ENCODE results near the gene KXD1.
"Not testable (repeated sequence)": the region's sequence is repeated elsewhere in the genome, so short reads cannot be mapped to it uniquely, and the experiment has no call there.

Gene KXD1

GRCh38 chr19:18523841-18524240 is 33.8 kb upstream of the KXD1 start:
- H3K9me3 Mint-ChIP-seq = no peaks in the 10 kb centered on the region
- H3K27ac Mint-ChIP-seq = peak overlapping the region; percentile 67
- H3K36me3 Mint-ChIP-seq = peaks cover 33% of the 10 kb centered on the region
- peak overlapping the region; percentile 96 for H3K4me3 Mint-ChIP-seq
- ATAC-seq (no peak), DNase-seq (ENCODE audit: low spot score in 2 of 2) (no peak)
- H3K4me1 Mint-ChIP-seq = peaks cover 19% of the 10 kb centered on the region

GRCh38 chr19:18526316-18526715 is 31.4 kb upstream of the KXD1 start:
- Mint-ChIP-seq H3K36me3 (peaks cover 16% of the 10 kb centered on the region), H3K27ac (no peak overlapping the region), H3K4me1 (no peaks in the 10 kb centered on the region), H3K4me3 (no peak overlapping the region), H3K9me3 (no peaks in the 10 kb centered on the region)
- ATAC-seq = no peak
- no peak for DNase-seq (ENCODE audit: low spot score in 2 of 2)

- H3K4me3 Mint-ChIP-seq = no peak overlapping the region
- H3K27ac Mint-ChIP-seq = no peak overlapping the region
- no peaks in the 10 kb centered on the region for H3K4me1 Mint-ChIP-seq
- DNase-seq (ENCODE audit: low spot score in 2 of 2) (no peak), ATAC-seq (peak; percentile 29)
- no peaks in the 10 kb centered on the region for H3K9me3 Mint-ChIP-seq
- H3K36me3 Mint-ChIP-seq = peaks cover 42% of the 10 kb centered on the region
Measured at GRCh38 chr19:18529782-18530181, 27.9 kb upstream of the KXD1 start.

- H3K9me3 Mint-ChIP-seq = no peaks in the 10 kb centered on the region
- no peak overlapping the region for H3K4me3 Mint-ChIP-seq
- DNase-seq (ENCODE audit: low spot score in 2 of 2) (no peak), ATAC-seq (no peak)
- H3K36me3 Mint-ChIP-seq = peaks cover 59% of the 10 kb centered on the region
- H3K4me1 Mint-ChIP-seq = no peaks in the 10 kb centered on the region
- no peak overlapping the region for H3K27ac Mint-ChIP-seq
Measured at GRCh38 chr19:18531485-18531884, 26.2 kb upstream of the KXD1 start.

- ATAC-seq (no peak), DNase-seq (ENCODE audit: low spot score in 2 of 2) (no peak)
- H3K36me3 Mint-ChIP-seq = peaks cover 68% of the 10 kb centered on the region
- no peaks in the 10 kb centered on the region for H3K4me1 Mint-ChIP-seq
- no peaks in the 10 kb centered on the region for H3K9me3 Mint-ChIP-seq
- no peak overlapping the region for H3K4me3 Mint-ChIP-seq
- peak overlapping the region; percentile 17 for H3K27ac Mint-ChIP-seq
Measured at GRCh38 chr19:18532168-18532890, 25.3 kb upstream of the KXD1 start.

- Mint-ChIP-seq H3K4me3 (no peak overlapping the region), H3K9me3 (no peaks in the 10 kb centered on the region), H3K4me1 (no peaks in the 10 kb centered on the region), H3K36me3 (peaks cover 75% of the 10 kb centered on the region), H3K27ac (peak overlapping the region; percentile 17)
- no peak for DNase-seq (ENCODE audit: low spot score in 2 of 2)
- no peak for ATAC-seq
Measured at GRCh38 chr19:18533058-18533457, 24.6 kb upstream of the KXD1 start.

GRCh38 chr19:18536475-18536874 is 21.2 kb upstream of the KXD1 start:
- no peak overlapping the region for H3K4me3 Mint-ChIP-seq
- DNase-seq (ENCODE audit: low spot score in 2 of 2) = no peak
- no peak overlapping the region for H3K27ac Mint-ChIP-seq
- ATAC-seq = no peak
- peaks cover 8% of the 10 kb centered on the region for H3K4me1 Mint-ChIP-seq
- H3K36me3 Mint-ChIP-seq = peaks cover 99% of the 10 kb centered on the region
- H3K9me3 Mint-ChIP-seq = no peaks in the 10 kb centered on the region

- Mint-ChIP-seq H3K27ac (no peak overlapping the region), H3K36me3 (peaks cover 100% of the 10 kb centered on the region), H3K4me1 (peaks cover 18% of the 10 kb centered on the region), H3K4me3 (no peak overlapping the region), H3K9me3 (no peaks in the 10 kb centered on the region)
- DNase-seq (ENCODE audit: low spot score in 2 of 2) (no peak), ATAC-seq (no peak)
Measured at GRCh38 chr19:18537431-18537830, 20.2 kb upstream of the KXD1 start.

GRCh38 chr19:18538115-18538514 is 19.6 kb upstream of the KXD1 start:
- no peak for ATAC-seq
- Mint-ChIP-seq H3K4me3 (no peak overlapping the region), H3K27ac (no peak overlapping the region)

GRCh38 chr19:18539372-18539771 is 18.3 kb upstream of the KXD1 start:
- no peak for ATAC-seq
- no peak for DNase-seq (ENCODE audit: low spot score in 2 of 2)
- Mint-ChIP-seq H3K4me1 (peaks cover 29% of the 10 kb centered on the region), H3K36me3 (peaks cover 93% of the 10 kb centered on the region), H3K27ac (no peak overlapping the region), H3K9me3 (no peaks in the 10 kb centered on the region), H3K4me3 (no peak overlapping the region)

More at GRCh38 chr19:18538115-18538514, 19.6 kb upstream of the KXD1 start:
- H3K36me3 Mint-ChIP-seq = peaks cover 96% of the 10 kb centered on the region
- peaks cover 22% of the 10 kb centered on the region for H3K4me1 Mint-ChIP-seq
- no peak for DNase-seq (ENCODE audit: low spot score in 2 of 2)
- H3K9me3 Mint-ChIP-seq = no peaks in the 10 kb centered on the region

- DNase-seq (ENCODE audit: low spot score in 2 of 2); H3K4me3 Mint-ChIP-seq; ATAC-seq; H3K9me3 Mint-ChIP-seq: not testable (repeated sequence)
- Mint-ChIP-seq H3K36me3 (peaks cover 93% of the 10 kb centered on the region), H3K27ac (peak overlapping the region; percentile 32), H3K4me1 (peaks cover 32% of the 10 kb centered on the region)
Measured at GRCh38 chr19:18540200-18540599, 17.5 kb upstream of the KXD1 start.

GRCh38 chr19:18541258-18541991 is 16.2 kb upstream of the KXD1 start:
- H3K27ac Mint-ChIP-seq = peak overlapping the region; percentile 97
- peak; percentile 43 for ATAC-seq
- no peaks in the 10 kb centered on the region for H3K9me3 Mint-ChIP-seq
- DNase-seq (ENCODE audit: low spot score in 2 of 2) = no peak
- H3K4me3 Mint-ChIP-seq = peak overlapping the region; percentile 94
- peaks cover 32% of the 10 kb centered on the region for H3K4me1 Mint-ChIP-seq
- peaks cover 82% of the 10 kb centered on the region for H3K36me3 Mint-ChIP-seq

GRCh38 chr19:18541992-18542940 is 15.4 kb upstream of the KXD1 start:
- Mint-ChIP-seq H3K4me3 (peak overlapping the region; percentile 94), H3K36me3 (peaks cover 74% of the 10 kb centered on the region), H3K4me1 (peaks cover 32% of the 10 kb centered on the region), H3K9me3 (no peaks in the 10 kb centered on the region), H3K27ac (peak overlapping the region; percentile 97)
- no peak for ATAC-seq
- DNase-seq (ENCODE audit: low spot score in 2 of 2) = no peak

GRCh38 chr19:18542941-18543813 is 14.5 kb upstream of the KXD1 start, which contains the start of gene FKBP8:
Gene FKBP8 (minus strand): TSS chr19:18543573. CDS start chr19:18541970, 1,603 bp downstream.
- peak within 1 kb of the TSS; percentile 97 for H3K27ac Mint-ChIP-seq
- H3K9me3 Mint-ChIP-seq = no peaks in the 10 kb centered on the region
- H3K36me3 Mint-ChIP-seq = peaks cover 65% of the 10 kb centered on the region
- peak within 1 kb of the TSS; percentile 94 for H3K4me3 Mint-ChIP-seq
- DNase-seq (ENCODE audit: low spot score in 2 of 2) = peak; percentile 92 to 98
- peak; percentile 94 for ATAC-seq
- peaks cover 32% of the 10 kb centered on the region for H3K4me1 Mint-ChIP-seq

Measured in stimulated activated effector memory CD8-positive, alpha-beta T cell treated with anti-CD3 and anti-CD28 coated beads, Interleukin-12 subunit alpha, Interleukin-12 subunit beta, amount 100 ng/mL, for 72 hours (primary cell).